Stomach (tissue), 4 donors: ENCODE results near the gene FBXW7.

Experiments
- CTCF ChIP-seq, 7 experiments: fragments of 450-650 bp in 4 of 7; fragments of 200-600 bp in 3 of 7; sonication (generic) in 3 of 7; IDR thresholded peaks; one replicate each; pipeline ENCODE4 v1.5.1; 2016 to 2019; ENCODE audit warnings: antibody characterized with exemption in 7 of 7, control low read depth in 2 of 7, mild to moderate bottlenecking in 1 of 7
- POLR2AphosphoS5 ChIP-seq, 3 donors: sonication (generic); formaldehyde crosslinking; IDR thresholded peaks; one replicate each; pipeline ENCODE4 v1.6.1; 2016; ENCODE audit warnings: antibody characterized with exemption in 3 of 3

- no peak for TF ChIP-seq CTCF (IDR thresholded peaks at IDR 0.05)
- TF ChIP-seq POLR2AphosphoS5 (IDR thresholded peaks at IDR 0.05), result peak in 1 of 3 donors; percentile 38
These were observed 49.1 kb upstream of the FBXW7 start for GRCh38 chr4:152585023-152585441.
